Adrenal gland (tissue), 5 donors: Measurements from ENCODE around the gene ZDHHC5.

Experiments used
- CTCF ChIP-seq, 6 experiments: fragments of 450-650 bp in 4 of 6; fragments of 200-600 bp in 2 of 6; sonication (generic) in 1 of 6; IDR thresholded peaks; 1 replicate in 5 of 6; 2 replicates in 1 of 6; pipeline versions ENCODE4 v1.5.1 to v1.8.0; 2016 to 2021; ENCODE audit warnings: antibody characterized with exemption in 6 of 6, mild to moderate bottlenecking in 2 of 6, moderate library complexity in 1 of 6
- POLR2A ChIP-seq, 2 donors: fragments of 450-650 bp; IDR thresholded peaks; one replicate each; pipeline ENCODE4 v1.6.1; 2017; ENCODE audit warnings: antibody characterized with exemption in 2 of 2, mild to moderate bottlenecking in 2 of 2, moderate library complexity in 1 of 2
- donor health status: DM: no; HTN: no; CAD: no.

GRCh38 chr11:57638811-57639320 is 29.0 kb upstream of the ZDHHC5 start:
- TF ChIP-seq CTCF (IDR thresholded peaks at IDR 0.05), result no peak
- TF ChIP-seq POLR2A (IDR thresholded peaks at IDR 0.05), result no peak
